Left renal pelvis (tissue), 4 donors: ENCODE measurements around the gene GALNT2. TPM values are rescaled to one million over a fixed set of nuclear protein-coding genes. Genes with fewer than 3 reads are reported as not detected.

Source experiments
- DNase-seq, 4 donors: peaks; one replicate each; pipeline ENCODE4 v3.0.0-alpha.2; 2013; ENCODE audit warnings: low read depth in 4 of 4, low spot score in 3 of 4
- polyA plus RNA-seq, 4 donors: library from polyadenylated mRNA; unstranded; fragments of 120-200 nt; gene quantifications; one replicate each; pipeline ENCODE4 v1.2.1, GENCODE V29; 2013; ENCODE audit not compliant: insufficient read length in 4 of 4

The GALNT2 gene
- polyA plus RNA-seq, 4 donors, result 48.2 to 58.4 (median 55.8) TPM

DNA sequence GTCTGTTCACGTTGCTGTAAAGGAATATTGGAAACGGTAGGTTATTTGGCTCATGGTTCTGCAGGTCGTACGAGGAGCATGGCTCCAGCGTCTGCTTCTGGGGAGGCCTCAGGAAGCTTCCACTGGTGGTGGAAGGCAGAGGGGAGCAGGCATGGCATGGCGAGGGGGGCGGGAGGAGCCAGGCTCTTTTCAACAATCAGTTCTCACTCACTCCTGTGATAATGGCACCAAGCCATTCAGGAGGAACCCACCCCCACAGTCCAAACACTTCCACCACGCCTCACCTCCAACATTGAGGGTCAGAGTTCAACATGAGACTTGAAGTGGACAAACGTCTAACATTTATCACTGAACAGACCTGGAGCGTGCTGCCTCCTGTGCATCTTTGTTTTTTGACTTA lies 217.9 kb downstream of the GALNT2 start:
- no peak for DNase-seq

GRCh38 chr1:230285351-230285750 lies 218.3 kb downstream of the GALNT2 start:
- DNase-seq, result no peak

- DNase-seq, result no peak
These were observed 219.3 kb downstream of the GALNT2 start for GRCh38 chr1:230286166-230286889.

DNA sequence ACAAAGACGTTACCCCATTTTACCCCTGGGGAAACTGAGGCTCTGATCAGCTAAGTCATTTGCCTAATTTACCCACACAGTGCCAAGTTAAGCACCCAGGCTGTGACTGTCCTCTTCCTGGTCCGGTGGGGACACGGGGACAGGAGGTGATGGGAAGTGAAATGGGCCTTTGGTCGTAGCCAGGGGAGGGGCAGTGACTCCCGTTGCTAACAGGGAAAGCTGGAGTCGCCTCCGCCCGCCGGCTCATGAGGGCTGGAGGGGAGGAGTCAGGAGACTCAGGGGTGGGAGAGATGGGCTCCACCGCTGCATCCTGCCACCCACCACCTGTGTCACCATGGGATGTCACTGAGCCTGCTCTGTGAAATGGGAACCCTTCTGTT lies 219.8 kb downstream of the GALNT2 start:
- DNase-seq, result no peak

GRCh38 chr1:230287674-230288315 lies 220.8 kb downstream of the GALNT2 start:
- DNase-seq, result no peak

- no peak for DNase-seq
These were observed 221.8 kb downstream of the GALNT2 start for GRCh38 chr1:230288641-230289349.

GRCh38 chr1:230289350-230289644 lies 222.3 kb downstream of the GALNT2 start:
- DNase-seq, result no peak

DNA sequence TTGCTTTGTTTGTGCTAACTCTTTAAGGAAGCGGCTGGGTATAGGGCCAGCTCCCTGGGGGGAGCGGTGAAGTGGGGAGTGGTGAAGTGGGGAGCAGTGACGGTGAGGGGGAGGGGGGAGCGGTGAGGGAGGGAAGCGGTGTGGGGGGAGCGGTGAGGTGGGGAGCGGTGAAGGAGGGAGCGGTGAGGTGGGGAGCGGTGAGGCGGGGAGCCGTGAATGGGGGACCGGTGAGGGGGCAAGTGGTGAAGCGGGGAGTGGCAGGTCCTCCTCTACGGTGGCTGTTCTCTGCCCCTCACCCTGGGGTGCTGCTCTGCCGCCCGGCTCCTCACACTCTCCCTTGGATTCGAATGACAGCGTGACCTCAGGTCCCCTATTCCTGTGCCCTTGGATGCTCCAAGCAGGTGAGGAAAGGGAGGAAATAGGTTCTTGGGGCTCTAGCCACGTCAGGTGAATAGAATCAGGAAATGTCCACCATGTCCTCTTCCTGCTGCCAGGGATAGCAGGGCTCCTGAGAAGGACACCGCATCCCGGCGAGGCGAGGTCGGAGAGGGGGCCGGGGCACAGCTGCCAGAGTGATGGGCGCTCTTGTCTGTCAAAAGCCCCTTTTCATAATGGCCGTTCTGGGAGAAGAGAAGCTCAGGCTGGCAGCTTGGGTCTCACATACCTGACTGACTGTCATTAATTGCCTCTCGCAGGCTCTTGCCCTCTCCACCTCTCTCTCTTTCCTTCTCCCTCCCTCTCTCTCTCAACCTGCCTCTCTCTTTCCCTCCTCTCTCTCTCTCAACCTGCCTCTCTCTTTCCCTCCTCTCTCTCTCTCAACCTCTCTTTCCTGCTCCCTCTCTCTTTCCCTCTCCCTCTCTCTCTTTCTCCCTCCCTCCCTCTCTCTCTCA lies 224.9 kb downstream of the GALNT2 start:
- DNase-seq, result no peak

DNA sequence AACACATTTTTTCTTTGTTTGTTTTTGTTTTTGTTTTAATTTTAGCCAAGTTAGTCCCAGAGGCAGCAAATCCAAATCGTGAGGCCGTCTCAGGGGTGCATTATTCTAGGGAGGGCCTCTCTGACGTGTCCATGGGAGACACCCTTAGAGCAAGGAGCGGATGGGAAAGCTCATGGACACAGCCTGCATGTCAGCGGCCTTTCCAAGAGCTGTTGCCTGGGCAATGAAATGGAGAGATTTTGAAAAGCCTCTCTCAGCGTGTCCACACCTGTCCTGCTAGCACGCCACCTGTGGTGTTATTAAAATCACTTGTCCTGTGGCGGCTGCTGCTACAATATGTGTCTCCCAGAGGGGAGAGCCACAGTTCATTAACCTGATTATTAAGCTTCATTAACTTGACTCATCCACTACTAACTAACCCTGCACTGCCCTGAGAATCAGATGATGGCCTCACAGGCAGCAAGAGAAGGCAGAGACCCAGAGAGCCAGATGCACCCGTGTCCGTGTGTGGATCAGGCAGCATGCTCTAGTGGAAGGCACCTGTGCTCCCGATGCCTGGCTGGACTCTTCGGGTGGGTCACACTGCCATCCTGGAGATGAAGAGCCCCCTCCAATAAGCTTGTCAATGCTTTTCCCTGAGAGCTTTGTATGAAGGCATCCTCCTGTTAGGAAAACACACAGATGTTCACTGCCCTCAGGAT lies 225.8 kb downstream of the GALNT2 start:
- DNase-seq, result no peak

DNA sequence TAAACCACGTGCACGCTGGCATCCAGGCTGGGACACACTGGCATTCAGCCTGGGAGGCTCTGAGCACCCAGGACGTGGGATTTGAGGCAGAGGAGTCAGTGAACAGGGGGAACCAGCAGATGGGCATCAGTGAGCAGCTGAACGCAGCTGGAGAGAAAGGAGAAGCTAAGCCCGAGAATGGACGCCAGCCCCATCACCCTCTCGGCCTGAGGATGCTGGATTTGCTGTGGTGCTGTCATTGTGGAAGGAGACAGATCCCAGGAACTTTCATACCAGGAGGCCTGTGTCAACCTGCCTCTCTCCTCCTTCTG lies 226.3 kb downstream of the GALNT2 start:
- no peak for DNase-seq

GRCh38 chr1:230295367-230295766 lies 228.3 kb downstream of the GALNT2 start:
- no peak for DNase-seq

GRCh38 chr1:230299191-230300006 lies 232.4 kb downstream of the GALNT2 start:
- DNase-seq, result no peak

GRCh38 chr1:230300322-230301301 lies 233.6 kb downstream of the GALNT2 start:
- no peak for DNase-seq

- DNase-seq, result no peak
These were observed 234.3 kb downstream of the GALNT2 start for GRCh38 chr1:230301322-230301721.

DNA sequence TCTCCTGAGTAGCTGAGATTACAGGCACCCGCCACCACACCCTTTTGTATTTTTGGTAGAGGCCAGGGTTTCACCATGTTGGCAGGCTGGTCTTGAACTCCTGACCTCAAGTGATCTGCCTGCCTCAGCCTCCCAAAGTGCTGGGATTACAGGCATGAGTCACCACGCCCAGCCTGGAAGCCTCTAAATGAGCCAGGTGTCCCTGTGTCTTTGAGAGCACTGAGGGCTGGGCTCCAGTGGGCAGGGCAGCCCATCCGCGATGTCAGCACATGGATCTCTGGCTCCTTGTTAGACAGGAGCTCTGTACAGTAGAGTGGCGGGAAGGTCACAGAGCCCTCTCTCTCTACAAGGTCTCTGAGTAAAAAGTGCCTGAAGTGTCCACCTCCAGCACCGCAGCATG lies 234.8 kb downstream of the GALNT2 start:
- DNase-seq, result no peak

GRCh38 chr1:230303069-230303468 lies 236.0 kb downstream of the GALNT2 start:
- DNase-seq, result no peak

- no peak for DNase-seq
These were observed 236.8 kb downstream of the GALNT2 start for GRCh38 chr1:230303822-230304221.

DNA sequence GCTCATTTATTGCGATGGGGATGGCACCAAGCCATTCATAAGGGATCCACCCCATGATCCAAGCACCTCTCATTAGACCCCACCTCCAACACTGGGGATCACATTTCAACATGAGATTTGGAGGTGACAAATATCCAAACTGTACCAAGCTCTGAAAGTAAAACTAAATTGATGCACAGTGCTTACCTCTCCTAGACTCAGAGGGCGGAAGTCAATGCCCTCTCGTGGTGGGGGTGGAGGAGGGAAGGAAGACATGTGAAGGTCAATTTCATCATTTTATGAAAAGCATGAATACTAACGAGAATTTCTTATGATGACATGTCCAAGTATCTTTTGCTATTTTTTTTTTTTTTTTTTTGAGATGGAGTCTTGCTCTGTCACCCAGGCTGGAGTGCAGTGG lies 239.1 kb downstream of the GALNT2 start:
- DNase-seq, result no peak

DNA sequence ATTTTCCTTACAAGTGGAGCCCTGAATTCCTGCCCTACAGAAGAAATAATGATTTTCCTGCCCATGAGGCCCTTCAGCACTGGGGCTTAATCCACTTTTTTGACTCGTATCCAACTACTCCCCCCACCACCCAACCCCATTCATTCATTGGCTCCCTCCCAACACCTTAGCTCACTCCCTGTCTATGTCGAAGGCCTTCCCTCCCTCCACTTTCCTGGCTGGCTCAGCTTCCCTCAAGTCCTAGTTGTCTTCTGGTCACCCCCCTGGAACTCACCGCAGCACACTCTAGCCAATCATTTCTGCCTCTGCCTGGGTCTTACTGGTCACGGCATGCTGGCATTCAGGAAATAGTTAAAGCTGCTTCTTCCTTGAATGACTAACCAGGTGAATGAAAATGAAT lies 240.2 kb downstream of the GALNT2 start:
- no peak for DNase-seq
